Measurements from ENCODE around the gene SAMD4A.

SAMD4A gene

GRCh38 chr14:54839701-54840119, 272.8 kb downstream of the SAMD4A start:
- DNase-seq = no peak

DNA sequence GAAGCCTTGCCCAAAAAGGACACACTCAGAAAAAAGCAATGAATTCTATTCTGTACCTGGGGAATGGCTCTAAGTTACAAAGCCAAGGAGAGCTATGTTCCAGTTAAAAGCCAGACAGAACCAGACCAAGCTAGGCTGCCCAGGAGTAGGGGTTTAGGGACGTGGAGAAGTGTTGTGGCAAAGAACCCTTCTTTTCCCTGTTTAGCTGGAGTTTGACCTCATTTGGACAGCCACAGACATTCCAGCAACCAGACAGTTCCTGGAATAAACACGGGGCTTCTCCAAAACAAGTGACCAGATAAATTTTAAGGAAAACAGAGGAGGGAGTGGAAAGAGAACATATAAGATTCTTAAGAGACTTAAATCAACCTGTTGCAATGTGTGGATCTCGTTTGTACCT, 273.4 kb downstream of the SAMD4A start:
- DNase-seq = no peak

GRCh38 chr14:54840798-54841197, 273.9 kb downstream of the SAMD4A start:
- no peak for DNase-seq
